CD14-positive monocyte (primary cell): ENCODE data around the gene PIGM. TPM values are rescaled to one million over a fixed set of nuclear protein-coding genes. Genes with fewer than 3 reads are reported as not detected.

ENCODE experiments used
- DNase-seq, 3 donors: peaks; one replicate each; pipeline ENCODE4 v3.0.0-alpha.2; 2011 to 2022
- H2AFZ ChIP-seq: 2 replicates; pipeline ENCODE4 v1.6.0; 2012; ENCODE audit warnings: mild to moderate bottlenecking, low read depth, low read length, inconsistent platforms; ENCODE audit not compliant: insufficient read depth, poor library complexity, severe bottlenecking
- H3K27ac ChIP-seq, 2 donors: 1 replicate in 1 of 2; 2 replicates in 1 of 2; pipeline ENCODE4 v1.5.1; 2012 to 2013; ENCODE audit warnings: low read length in 2 of 2, control low read depth in 1 of 2, inconsistent platforms in 1 of 2, low read depth in 1 of 2, mild to moderate bottlenecking in 1 of 2
- H3K27me3 ChIP-seq, 2 donors: one replicate each; pipeline versions ENCODE4 v1.6.0 to v1.6.1; 2011 to 2013; ENCODE audit warnings: low read length in 2 of 2; ENCODE audit not compliant: control insufficient read depth in 2 of 2, insufficient read depth in 2 of 2
- H3K36me3 ChIP-seq, 2 donors: replicated peaks in 1 of 2; 1 replicate in 1 of 2; 2 replicates in 1 of 2; pipeline versions ENCODE4 v1.5.1 to v1.6.1; 2012 to 2013; ENCODE audit warnings: low read length in 2 of 2, control low read depth in 1 of 2, inconsistent platforms in 1 of 2, mild to moderate bottlenecking in 1 of 2; ENCODE audit not compliant: insufficient read depth in 2 of 2, control insufficient read depth in 1 of 2
- H3K4me1 ChIP-seq, 2 donors: 1 replicate in 1 of 2; 2 replicates in 1 of 2; pipeline versions ENCODE4 v1.5.1 to v1.6.1; 2012 to 2013; ENCODE audit warnings: low read length in 2 of 2, control low read depth in 1 of 2, inconsistent platforms in 1 of 2, mild to moderate bottlenecking in 1 of 2, moderate library complexity in 1 of 2; ENCODE audit not compliant: insufficient read depth in 2 of 2, control insufficient read depth in 1 of 2
- H3K4me2 ChIP-seq: replicated peaks from 2 replicates; pipeline ENCODE3; 2012; ENCODE audit warnings: low read length, moderate library complexity, mild to moderate bottlenecking; ENCODE audit not compliant: poor library complexity, severe bottlenecking; ENCODE audit errors: extremely low read depth
- H3K4me3 ChIP-seq, 3 experiments: fragments of 200-600 bp in 1 of 3; sonication (generic) in 1 of 3; replicated peaks in 1 of 3; 1 replicate in 2 of 3; 2 replicates in 1 of 3; pipeline ENCODE4 v1.5.1; 2011 to 2013; ENCODE audit warnings: low read length in 3 of 3, mild to moderate bottlenecking in 3 of 3, control low read depth in 2 of 3, low read depth in 2 of 3, inconsistent platforms in 1 of 3, moderate library complexity in 1 of 3
- H3K79me2 ChIP-seq: 2 replicates; pipeline ENCODE4 v1.6.0; 2012; ENCODE audit warnings: mild to moderate bottlenecking, control low read depth, inconsistent platforms, low read length, moderate library complexity; ENCODE audit not compliant: insufficient read depth
- H3K9ac ChIP-seq: 2 replicates; pipeline ENCODE4 v1.6.0; 2017; ENCODE audit warnings: low read length, mild to moderate bottlenecking; ENCODE audit not compliant: insufficient read depth, poor library complexity, severe bottlenecking
- H3K9me3 ChIP-seq, 2 donors: replicated peaks in 1 of 2; 1 replicate in 1 of 2; 2 replicates in 1 of 2; pipeline versions ENCODE4 v1.5.1 to v1.6.1; 2012 to 2013; ENCODE audit warnings: low read length in 2 of 2, control low read depth in 1 of 2; ENCODE audit not compliant: control insufficient read depth in 1 of 2, insufficient read depth in 1 of 2
- H4K20me1 ChIP-seq: 2 replicates; pipeline ENCODE4 v1.6.0; 2012; ENCODE audit warnings: mild to moderate bottlenecking, low read length, control low read depth, moderate library complexity; ENCODE audit not compliant: insufficient read depth
- H3K27ac Mint-ChIP-seq, 7 donors: one replicate each; pipeline ENCODE4 v1.8.0; 2020; ENCODE audit warnings: mild to moderate bottlenecking in 7 of 7, mixed read lengths in 7 of 7, moderate library complexity in 6 of 7, inconsistent platforms in 2 of 7
- H3K27me3 Mint-ChIP-seq, 3 donors: one replicate each; pipeline ENCODE4 v1.8.0; 2021 to 2022; ENCODE audit warnings: low read depth in 3 of 3, mild to moderate bottlenecking in 3 of 3, mixed read lengths in 3 of 3, moderate library complexity in 3 of 3, inconsistent platforms in 1 of 3
- H3K36me3 Mint-ChIP-seq, 2 donors: one replicate each; pipeline ENCODE4 v1.8.0; 2020; ENCODE audit warnings: mixed read lengths in 2 of 2, inconsistent platforms in 1 of 2, mild to moderate bottlenecking in 1 of 2
- H3K4me1 Mint-ChIP-seq: one replicate; pipeline ENCODE4 v1.8.0; 2020; ENCODE audit warnings: mild to moderate bottlenecking, mixed read lengths
- H3K4me3 Mint-ChIP-seq, 2 donors: one replicate each; pipeline ENCODE4 v1.8.0; 2020; ENCODE audit warnings: mild to moderate bottlenecking in 2 of 2, mixed read lengths in 2 of 2, moderate library complexity in 1 of 2
- H3K9me3 Mint-ChIP-seq, 7 donors: one replicate each; pipeline ENCODE4 v1.8.0; 2020 to 2022; ENCODE audit warnings: mixed read lengths in 7 of 7, mild to moderate bottlenecking in 6 of 7, moderate library complexity in 6 of 7, inconsistent platforms in 2 of 7
- CTCF ChIP-seq: fragments of 200-600 bp; IDR thresholded peaks from one replicate; pipeline ENCODE4 v1.8.0; 2022; ENCODE audit warnings: antibody characterized with exemption, mild to moderate bottlenecking
- WGBS: methylation state at CpG from one replicate; pipeline ENCODE4 v1.1.5; 2013; ENCODE audit warnings: missing lambda C conversion rate; ENCODE audit not compliant: insufficient coverage; 5-methylcytosine and 5-hydroxymethylcytosine counted together
- intact Hi-C, 2 donors: fragments of 100-400 bp; cut with micrococcal nuclease; formaldehyde crosslinking; loops; one replicate each; pipeline versions ENCODE4 v1.15.0 to v1.15.1; 2023
- polyA plus RNA-seq, 3 donors: library from polyadenylated mRNA; depleted of rRNA in 1 of 3; unstranded in 2 of 3; stranded (reverse) in 1 of 3; fragments of 300-500 nt in 2 of 3; fragments of >200 nt in 1 of 3; fragmentation: Illumina TruSeq in 2 of 3; gene quantifications; 1 replicate in 2 of 3; 2 replicates in 1 of 3; pipeline ENCODE4 v1.2.3, GENCODE V29; 2012 to 2021

The PIGM gene
- polyA plus RNA-seq, 3 donors: 3.7 to 4.2 (median 4.0) TPM

GRCh38 chr1:160075836-160076235 lies 44.0 kb upstream of the PIGM start:
- Histone ChIP-seq H4K20me1 (no peaks in the 10 kb centered on the region), H3K36me3 (no peaks in the 10 kb centered on the region), H2AFZ (no peak overlapping the region), H3K9ac (no peak overlapping the region), H3K27ac (peak overlapping the region; percentile 60 to 72), H3K4me2 (peak overlapping the region; percentile 38), H3K27me3 (peaks cover 18 to 25% of the 10 kb centered on the region in 2 donors), H3K4me1 (peaks cover 47 to 54% of the 10 kb centered on the region in 2 donors), H3K9me3 (no peaks in the 10 kb centered on the region), H3K4me3 (peak overlapping the region in 1 of 3 experiments; percentile 29), H3K79me2 (no peaks in the 10 kb centered on the region)
- WGBS: no CpG with 5 or more reads among the region's 2 CpGs
- peaks cover 0 to 2% (median 0%) of the 10 kb centered on the region in 7 donors for H3K9me3 Mint-ChIP-seq
- intact Hi-C loops: no loop called here
- peak; percentile 58 to 89 (median 77) for DNase-seq
- TF ChIP-seq CTCF: no peak
- peaks cover 0 to 8% of the 10 kb centered on the region in 2 donors for H3K36me3 Mint-ChIP-seq
- peak overlapping the region in 1 of 2 donors; percentile 58 for H3K4me3 Mint-ChIP-seq
- H3K27me3 Mint-ChIP-seq: peaks cover 11 to 23% (median 19%) of the 10 kb centered on the region in 3 donors
- peaks cover 35% of the 10 kb centered on the region for H3K4me1 Mint-ChIP-seq
- H3K27ac Mint-ChIP-seq: peak overlapping the region; percentile 16 to 91 (median 86)

- Histone ChIP-seq H3K27me3 (peaks cover 10 to 22% of the 10 kb centered on the region in 2 donors), H4K20me1 (no peaks in the 10 kb centered on the region), H3K9me3 (no peaks in the 10 kb centered on the region), H3K36me3 (no peaks in the 10 kb centered on the region), H3K4me1 (peaks cover 51 to 63% of the 10 kb centered on the region in 2 donors), H3K9ac (no peak overlapping the region), H3K27ac (peak overlapping the region in 1 of 2 donors; percentile 72), H3K4me2 (peak overlapping the region; percentile 38), H3K4me3 (no peak overlapping the region), H3K79me2 (no peaks in the 10 kb centered on the region), H2AFZ (no peak overlapping the region)
- peaks cover 0 to 13% of the 10 kb centered on the region in 2 donors for H3K36me3 Mint-ChIP-seq
- peak overlapping the region in 1 of 2 donors; percentile 40 for H3K4me3 Mint-ChIP-seq
- peaks cover 0 to 7% (median 1%) of the 10 kb centered on the region in 7 donors for H3K9me3 Mint-ChIP-seq
- WGBS: 61% methylated on average over 3 of the region's 4 CpGs
- peaks cover 42% of the 10 kb centered on the region for H3K4me1 Mint-ChIP-seq
- DNase-seq: peak in 2 of 3 donors; percentile 16 to 59
- H3K27me3 Mint-ChIP-seq: peaks cover 13 to 23% (median 21%) of the 10 kb centered on the region in 3 donors
- no peak for TF ChIP-seq CTCF
- peak overlapping the region; percentile 71 to 91 (median 82) for H3K27ac Mint-ChIP-seq
- intact Hi-C loops: no loop called here
Observed at GRCh38 chr1:160074865-160075264, 43.1 kb upstream of the PIGM start.
